IPS-18a (cell line): Measurements from ENCODE around the gene GGTLC2.
"Not testable (repeated sequence)": the region's sequence is repeated elsewhere in the genome, so short reads cannot be mapped to it uniquely, and the experiment has no call there.

Experiments used
- H3K27ac ChIP-seq: one replicate; pipeline ENCODE4 v1.5.1; 2013; ENCODE audit warnings: low read length
- H3K27me3 ChIP-seq: one replicate; pipeline ENCODE4 v1.6.1; 2013; ENCODE audit warnings: mild to moderate bottlenecking, low read length; ENCODE audit not compliant: control insufficient read depth, insufficient read depth
- H3K36me3 ChIP-seq: one replicate; pipeline ENCODE4 v1.6.1; 2013; ENCODE audit warnings: low read depth, low read length; ENCODE audit not compliant: control insufficient read depth
- H3K4me1 ChIP-seq: one replicate; pipeline ENCODE4 v1.6.1; 2013; ENCODE audit warnings: low read depth, low read length; ENCODE audit not compliant: control insufficient read depth
- H3K4me3 ChIP-seq: one replicate; pipeline ENCODE4 v1.5.1; 2013; ENCODE audit warnings: low read length
- H3K9ac ChIP-seq: one replicate; pipeline ENCODE4 v1.6.1; 2013; ENCODE audit warnings: mild to moderate bottlenecking, low read length, moderate library complexity
- H3K9me3 ChIP-seq: one replicate; pipeline ENCODE4 v1.6.1; 2013; ENCODE audit warnings: low read depth, low read length; ENCODE audit not compliant: control insufficient read depth

GGTLC2 gene

GRCh38 chr22:22686202-22687115 is 42.0 kb downstream of the GGTLC2 start:
- not testable (repeated sequence) for H3K27ac ChIP-seq, H3K4me1 ChIP-seq, H3K9me3 ChIP-seq, H3K4me3 ChIP-seq, H3K36me3 ChIP-seq, H3K9ac ChIP-seq
- peaks cover 72% of the 10 kb centered on the region for H3K27me3 ChIP-seq

DNA sequence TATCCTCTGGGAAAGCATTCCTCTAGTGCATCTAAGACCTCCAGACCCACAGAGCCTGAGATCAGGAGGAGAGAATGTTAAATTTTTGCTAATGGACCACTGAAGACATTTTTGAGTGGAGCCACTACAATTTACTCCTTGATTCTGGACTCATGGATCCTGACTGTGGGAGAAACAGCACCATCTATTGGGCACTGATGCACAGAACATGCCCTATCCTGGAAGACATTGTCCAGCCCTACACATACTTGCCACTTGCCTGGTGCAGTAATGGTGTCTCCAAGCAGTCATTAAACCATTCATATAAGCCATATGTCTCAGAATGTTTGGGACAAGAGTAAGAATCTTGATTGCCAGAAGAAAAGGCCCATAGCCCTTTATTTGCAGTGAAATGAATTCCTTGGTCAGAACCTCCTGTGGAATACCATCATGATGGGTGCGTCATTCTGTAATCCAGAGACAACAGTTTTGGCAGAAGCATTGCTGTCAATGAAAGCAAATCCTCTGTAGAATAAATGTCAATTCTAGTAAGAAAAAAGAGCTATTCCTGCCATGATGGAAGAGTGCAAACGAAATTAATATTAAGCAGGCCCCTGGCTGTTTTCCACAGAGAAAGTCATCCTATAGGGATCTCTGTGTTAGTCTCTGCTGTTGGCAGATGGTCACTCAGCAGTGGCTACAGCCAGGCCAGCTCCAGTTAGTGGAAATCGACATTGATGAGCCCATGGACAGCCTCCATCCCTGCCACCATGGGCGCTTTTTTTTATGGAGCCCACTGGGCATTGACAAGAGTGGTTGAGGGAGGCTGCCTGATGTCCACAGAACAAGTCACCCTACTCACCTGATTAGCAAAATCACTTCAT is 43.5 kb downstream of the GGTLC2 start:
- H3K27me3 ChIP-seq: peaks cover 79% of the 10 kb centered on the region
- no peaks in the 10 kb centered on the region for H3K9me3 ChIP-seq
- no peak overlapping the region for H3K4me3 ChIP-seq
- H3K36me3 ChIP-seq: no peaks in the 10 kb centered on the region
- H3K27ac ChIP-seq: no peak overlapping the region
- no peak overlapping the region for H3K9ac ChIP-seq
- no peaks in the 10 kb centered on the region for H3K4me1 ChIP-seq

- Histone ChIP-seq H3K9me3 (no peaks in the 10 kb centered on the region), H3K9ac (no peak overlapping the region), H3K27ac (no peak overlapping the region), H3K4me1 (no peaks in the 10 kb centered on the region), H3K36me3 (no peaks in the 10 kb centered on the region), H3K4me3 (no peak overlapping the region), H3K27me3 (peaks cover 72% of the 10 kb centered on the region)
Measured at GRCh38 chr22:22689621-22690345, 45.4 kb downstream of the GGTLC2 start.

DNA sequence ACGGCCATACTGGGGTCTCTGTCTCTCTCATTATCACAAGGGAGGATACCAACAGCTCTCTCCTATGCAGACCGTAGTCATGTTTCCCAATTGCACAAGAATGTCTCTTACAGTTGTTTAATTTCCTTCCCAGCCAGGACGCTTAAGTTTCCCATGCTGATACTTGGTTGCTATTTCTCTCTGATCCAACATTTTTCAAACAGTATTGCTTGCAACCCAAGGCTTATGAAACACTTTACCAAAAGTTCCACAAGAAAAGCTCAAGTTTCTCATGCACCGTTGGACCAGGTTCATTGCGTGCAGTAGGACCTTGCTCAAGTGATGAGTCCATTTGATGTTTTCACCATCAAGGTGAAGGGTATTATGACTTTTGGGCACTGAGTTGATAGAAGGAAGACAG is 46.6 kb downstream of the GGTLC2 start:
- no peak overlapping the region for H3K4me3 ChIP-seq
- no peak overlapping the region for H3K9ac ChIP-seq
- H3K27ac ChIP-seq: no peak overlapping the region
- H3K4me1 ChIP-seq: no peaks in the 10 kb centered on the region
- H3K27me3 ChIP-seq: peaks cover 84% of the 10 kb centered on the region
- no peaks in the 10 kb centered on the region for H3K36me3 ChIP-seq
- H3K9me3 ChIP-seq: no peaks in the 10 kb centered on the region

- H3K4me1 ChIP-seq: no peaks in the 10 kb centered on the region
- H3K9ac ChIP-seq: no peak overlapping the region
- H3K9me3 ChIP-seq: no peaks in the 10 kb centered on the region
- no peak overlapping the region for H3K27ac ChIP-seq
- H3K36me3 ChIP-seq: no peaks in the 10 kb centered on the region
- H3K27me3 ChIP-seq: peaks cover 82% of the 10 kb centered on the region
- H3K4me3 ChIP-seq: no peak overlapping the region
Measured at GRCh38 chr22:22691716-22692701, 47.6 kb downstream of the GGTLC2 start.

DNA sequence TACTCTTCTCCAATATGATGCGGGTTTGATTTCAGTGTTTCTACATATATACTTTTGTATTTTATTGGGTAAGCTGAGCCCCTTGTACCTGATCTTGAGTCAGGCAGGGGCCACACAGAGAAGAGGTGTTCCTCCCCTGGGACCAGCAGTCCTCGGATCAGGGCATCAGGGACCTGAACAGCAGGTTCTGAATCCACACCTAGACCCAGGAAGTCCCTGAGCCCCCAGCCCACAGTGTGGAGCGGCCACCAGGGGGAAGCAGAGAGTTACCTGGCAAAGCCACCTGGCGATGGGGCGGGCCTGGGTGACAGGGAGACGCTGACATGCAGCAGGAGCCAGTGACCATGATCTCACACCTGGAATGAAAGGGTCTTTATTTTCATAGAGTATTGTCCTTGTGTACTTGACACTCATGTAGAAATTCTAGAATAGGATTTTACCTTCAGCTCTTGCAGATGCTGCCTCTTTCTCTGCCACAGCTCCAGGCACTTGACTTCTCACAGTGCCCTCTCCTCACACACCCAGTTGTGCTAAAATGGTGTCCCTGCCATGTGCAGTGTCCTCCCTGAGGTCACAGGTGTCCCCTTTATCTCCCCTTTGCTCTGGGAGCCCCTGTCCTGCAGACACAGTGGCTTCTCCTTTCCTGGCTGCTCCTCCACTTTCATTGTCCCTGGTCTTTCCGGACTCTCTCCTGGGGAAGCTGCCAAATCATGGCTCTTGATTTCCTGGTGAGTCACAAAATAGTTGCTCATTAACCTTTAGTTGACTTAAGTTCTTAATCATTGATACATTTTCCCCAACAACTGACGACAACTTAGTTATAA is 48.5 kb downstream of the GGTLC2 start:
- Histone ChIP-seq H3K9me3 (no peaks in the 10 kb centered on the region), H3K36me3 (no peaks in the 10 kb centered on the region), H3K27ac (no peak overlapping the region), H3K27me3 (peaks cover 76% of the 10 kb centered on the region), H3K4me3 (no peak overlapping the region), H3K9ac (no peak overlapping the region), H3K4me1 (no peaks in the 10 kb centered on the region)

DNA sequence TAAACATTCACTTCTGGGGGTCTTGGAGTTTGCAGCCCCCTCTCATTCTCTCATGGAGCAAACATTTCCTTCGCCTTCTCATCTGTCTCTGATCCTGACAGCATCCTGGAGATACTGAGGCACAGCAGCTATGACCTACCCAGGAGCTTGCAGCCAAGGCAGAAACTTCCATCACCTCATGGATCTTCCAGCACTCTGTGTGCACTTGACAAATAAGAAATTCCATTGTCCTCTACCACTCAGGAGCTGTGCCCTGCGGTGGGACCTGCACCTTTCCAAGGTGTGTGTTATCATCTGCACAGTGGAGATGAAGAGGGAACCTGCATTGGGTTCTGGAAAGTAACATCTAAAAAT is 49.1 kb downstream of the GGTLC2 start:
- H3K4me3 ChIP-seq: no peak overlapping the region
- peaks cover 74% of the 10 kb centered on the region for H3K27me3 ChIP-seq
- no peak overlapping the region for H3K27ac ChIP-seq
- no peaks in the 10 kb centered on the region for H3K9me3 ChIP-seq
- H3K4me1 ChIP-seq: no peaks in the 10 kb centered on the region
- H3K9ac ChIP-seq: no peak overlapping the region
- no peaks in the 10 kb centered on the region for H3K36me3 ChIP-seq

GRCh38 chr22:22694106-22694505 is 49.7 kb downstream of the GGTLC2 start:
- no peak overlapping the region for H3K9ac ChIP-seq
- no peaks in the 10 kb centered on the region for H3K9me3 ChIP-seq
- no peak overlapping the region for H3K27ac ChIP-seq
- no peaks in the 10 kb centered on the region for H3K36me3 ChIP-seq
- H3K4me1 ChIP-seq: no peaks in the 10 kb centered on the region
- no peak overlapping the region for H3K4me3 ChIP-seq
- H3K27me3 ChIP-seq: peaks cover 69% of the 10 kb centered on the region

DNA sequence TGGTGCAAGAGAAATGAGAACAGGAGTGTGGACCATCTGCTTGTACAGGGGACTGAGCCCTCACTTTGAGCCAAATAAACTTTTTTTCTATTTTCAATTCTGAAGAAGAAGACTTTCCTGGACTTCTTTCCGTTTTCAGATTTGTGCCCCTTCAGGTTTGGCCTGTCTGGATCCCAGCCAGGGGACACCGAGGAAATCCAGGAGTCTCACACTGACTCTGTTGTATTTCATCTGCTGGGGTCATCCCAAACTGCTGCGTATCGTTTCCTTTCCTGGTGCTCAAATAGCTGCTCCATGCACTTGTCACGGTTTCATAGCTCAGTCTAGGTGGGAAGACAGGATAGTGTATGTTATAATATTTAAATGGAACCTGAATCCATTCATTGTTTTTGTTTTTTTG is 51.7 kb downstream of the GGTLC2 start:
- Histone ChIP-seq H3K36me3 (no peaks in the 10 kb centered on the region), H3K9ac (no peak overlapping the region), H3K27ac (no peak overlapping the region), H3K9me3 (no peaks in the 10 kb centered on the region), H3K4me1 (no peaks in the 10 kb centered on the region), H3K27me3 (peaks cover 66% of the 10 kb centered on the region), H3K4me3 (no peak overlapping the region)
